K562 treated with DMSO at 1 percent for 24 hours (cell line): Measurements from ENCODE around the gene MAGI2. TPM values are rescaled to one million over a fixed set of nuclear protein-coding genes. Genes with fewer than 3 reads are reported as not detected.

Experiments used
- total RNA-seq: library from RNA; unstranded; fragments of 300-600 nt; gene quantifications from 2 replicates; pipeline ENCODE4 v1.2.3, GENCODE V29; 2022; ENCODE audit warnings: low read depth; ENCODE audit not compliant: insufficient read depth

The MAGI2 gene
- 0.80 and 0.95 TPM in 2 replicates for total RNA-seq

GRCh38 chr7:79453558-79454360 lies at the start of gene MAGI2:
Gene MAGI2, minus strand, starts transcription at chr7:79453667. Its CDS starts 347 bp downstream, at chr7:79453320.

